Measurements from ENCODE around the gene ALDH1A3. TPM values are rescaled to one million over a fixed set of nuclear protein-coding genes. Genes with fewer than 3 reads are reported as not detected.

The ALDH1A3 gene
- total RNA-seq, 1 donor from 2014 or later, result 2.9 TPM

GRCh38 chr15:100853676-100854440 lies 25.8 kb upstream of the ALDH1A3 start:
- intact Hi-C loops (cut with micrococcal nuclease), result no loop called here
- no peak overlapping the region for H3K4me3 ChIP-seq
- no peak overlapping the region for H3K27ac ChIP-seq (replicated peaks)
- no peak for DNase-seq
- TF ChIP-seq CTCF (IDR thresholded peaks at IDR 0.05; ENCODE audit: borderline replicate concordance), result no peak
- no peaks in the 10 kb centered on the region for H3K9me3 ChIP-seq (replicated peaks)
- no peaks in the 10 kb centered on the region for H3K36me3 ChIP-seq
- H3K4me1 ChIP-seq, result peaks cover 4% of the 10 kb centered on the region
- H3K27me3 ChIP-seq (ENCODE audit: low read depth), result peaks cover 71% of the 10 kb centered on the region

GRCh38 chr15:100856867-100857266 lies 22.8 kb upstream of the ALDH1A3 start:
- intact Hi-C loops (cut with micrococcal nuclease), result no loop called here
- H3K27ac ChIP-seq (replicated peaks), result no peak overlapping the region
- TF ChIP-seq CTCF (IDR thresholded peaks at IDR 0.05; ENCODE audit: borderline replicate concordance), result no peak
- no peaks in the 10 kb centered on the region for H3K36me3 ChIP-seq
- H3K4me3 ChIP-seq, result no peak overlapping the region
- peaks cover 12% of the 10 kb centered on the region for H3K9me3 ChIP-seq (replicated peaks)
- H3K27me3 ChIP-seq (ENCODE audit: low read depth), result peaks cover 72% of the 10 kb centered on the region
- DNase-seq, result no peak
- no peaks in the 10 kb centered on the region for H3K4me1 ChIP-seq

- H3K27me3 ChIP-seq (ENCODE audit: low read depth), result peaks cover 72% of the 10 kb centered on the region
- no peak overlapping the region for H3K27ac ChIP-seq (replicated peaks)
- no peak for DNase-seq
- no peaks in the 10 kb centered on the region for H3K36me3 ChIP-seq
- H3K4me3 ChIP-seq, result no peak overlapping the region
- no peaks in the 10 kb centered on the region for H3K4me1 ChIP-seq
- H3K9me3 ChIP-seq (replicated peaks), result peaks cover 12% of the 10 kb centered on the region
- intact Hi-C loops (cut with micrococcal nuclease), result no loop called here
- TF ChIP-seq CTCF (IDR thresholded peaks at IDR 0.05; ENCODE audit: borderline replicate concordance), result no peak
Measured at GRCh38 chr15:100858294-100858693, 21.3 kb upstream of the ALDH1A3 start.

GRCh38 chr15:100859970-100860828 lies 19.4 kb upstream of the ALDH1A3 start:
- intact Hi-C loops (cut with micrococcal nuclease), result no loop called here
- no peak for TF ChIP-seq CTCF (IDR thresholded peaks at IDR 0.05; ENCODE audit: borderline replicate concordance)
- no peak for DNase-seq

GRCh38 chr15:100860829-100861510 lies 18.7 kb upstream of the ALDH1A3 start:
- no peaks in the 10 kb centered on the region for H3K4me1 ChIP-seq
- DNase-seq, result no peak
- H3K36me3 ChIP-seq, result no peaks in the 10 kb centered on the region
- H3K27me3 ChIP-seq (ENCODE audit: low read depth), result peaks cover 50% of the 10 kb centered on the region
- intact Hi-C loops (cut with micrococcal nuclease), result no loop called here
- TF ChIP-seq CTCF (IDR thresholded peaks at IDR 0.05; ENCODE audit: borderline replicate concordance), result no peak
- H3K27ac ChIP-seq (replicated peaks), result peak overlapping the region; percentile 16
- H3K9me3 ChIP-seq (replicated peaks), result peaks cover 12% of the 10 kb centered on the region
- no peak overlapping the region for H3K4me3 ChIP-seq

More at GRCh38 chr15:100859970-100860828, 19.4 kb upstream of the ALDH1A3 start:
- Histone ChIP-seq H3K36me3 (no peaks in the 10 kb centered on the region), H3K27ac (replicated peaks) (no peak overlapping the region), H3K4me1 (no peaks in the 10 kb centered on the region), H3K4me3 (no peak overlapping the region), H3K9me3 (replicated peaks) (peaks cover 12% of the 10 kb centered on the region), H3K27me3 (ENCODE audit: low read depth) (peaks cover 56% of the 10 kb centered on the region)
